GM12878 (cell line): ENCODE data around the gene AGAP1. TPM values are rescaled to one million over a fixed set of nuclear protein-coding genes. Genes with fewer than 3 reads are reported as not detected.

Experiments used
- ATAC-seq: fragments of 200-7000 bp; cut with Tn5 transposase; 3 replicates; pipeline ENCODE4 v1.9.1; 2020; ENCODE audit warnings: mild to moderate bottlenecking, moderate library complexity
- BruUV-seq: library from RNA; stranded (reverse); fragments of 400-500 nt; replicated peaks from 2 replicates; lab custom pipeline; 2021; lab: Mats Ljungman, UMichigan
- CTCF ChIA-PET: fragments of 300-600 bp; sonication (Branson Sonifier 250); formaldehyde crosslinking; extraction: SDS; loops from one replicate; lab custom pipeline; 2021; ENCODE audit warnings: inconsistent platforms; lab: Yijun Ruan, JAX
- POLR2A ChIA-PET: fragments of 350-600 bp; formaldehyde crosslinking; extraction: SDS; loops from one replicate; lab custom pipeline; 2021; ENCODE audit warnings: inconsistent platforms; lab: Charles Lee
- RAD21 ChIA-PET: fragments of 300-600 bp; sonication (Branson Sonifier 250); formaldehyde crosslinking; loops from one replicate; lab custom pipeline; 2023; ENCODE audit warnings: antibody characterized with exemption; ENCODE audit not compliant: unreplicated experiment; lab: Charles Lee
- SMC1A ChIA-PET: fragments of 300-600 bp; sonication (Branson Sonifier 250); formaldehyde crosslinking; loops from one replicate; lab custom pipeline; 2023; ENCODE audit not compliant: unreplicated experiment, uncharacterized antibody; lab: Charles Lee
- DNase-seq: peaks from one replicate; pipeline ENCODE4 v3.0.0-alpha.2; 2011; ENCODE audit warnings: low read depth, low spot score
- FAIRE-seq: peaks from 3 replicates; lab custom pipeline; 2011; peaks lifted over from hg19 to GRCh38; lab: Jason Lieb, UNC
- H2AFZ ChIP-seq: 2 replicates; pipeline ENCODE4 v1.6.0; 2011; ENCODE audit warnings: low read depth, low read length, control low read depth; ENCODE audit not compliant: control insufficient read depth
- H3K27ac ChIP-seq: 2 replicates; pipeline ENCODE4 v1.5.1; 2011; ENCODE audit warnings: control low read depth; ENCODE audit not compliant: control insufficient read depth, insufficient read depth
- H3K27me3 ChIP-seq, 2 experiments: replicated peaks in 1 of 2; 2 replicates each; pipeline versions ENCODE4 v1.6.0 to v1.6.1; 2011; ENCODE audit warnings: low read length in 1 of 2; ENCODE audit not compliant: control insufficient read depth in 2 of 2, insufficient read depth in 2 of 2
- H3K36me3 ChIP-seq, 2 experiments: 2 replicates each; pipeline ENCODE4 v1.5.1; 2011; ENCODE audit warnings: low read length in 1 of 2; ENCODE audit not compliant: control insufficient read depth in 2 of 2, insufficient read depth in 2 of 2
- H3K4me1 ChIP-seq: 2 replicates; pipeline ENCODE4 v1.6.1; 2011; ENCODE audit warnings: mild to moderate bottlenecking, low read length, moderate library complexity, mixed read lengths; ENCODE audit not compliant: control insufficient read depth, insufficient read depth
- H3K4me2 ChIP-seq: 2 replicates; pipeline ENCODE4 v1.6.0; 2011; ENCODE audit warnings: control low read depth; ENCODE audit not compliant: control insufficient read depth, insufficient read depth
- H3K4me3 ChIP-seq: fragments of 200-600 bp; sonication (generic); 2 replicates; pipeline ENCODE4 v1.5.1; 2016
- H3K79me2 ChIP-seq: 2 replicates; pipeline ENCODE4 v1.6.0; 2011; ENCODE audit warnings: low read length; ENCODE audit not compliant: control insufficient read depth, insufficient read depth
- H3K9ac ChIP-seq: 2 replicates; pipeline ENCODE4 v1.8.0; 2011; ENCODE audit warnings: low read length, control low read depth, mixed read lengths; ENCODE audit not compliant: control insufficient read depth, insufficient read depth
- H3K9me3 ChIP-seq: replicated peaks from 3 replicates; pipeline ENCODE4 v1.5.1; 2011; ENCODE audit warnings: mild to moderate bottlenecking, low read length; ENCODE audit not compliant: control insufficient read depth, insufficient read depth
- H4K20me1 ChIP-seq: 2 replicates; pipeline ENCODE4 v1.6.0; 2011; ENCODE audit not compliant: control insufficient read depth, insufficient read depth
- ASH2L ChIP-seq: fragments of 300-600, 200-600 bp; sonication (generic); IDR thresholded peaks from 2 replicates; pipeline ENCODE4 v1.6.1; 2017; ENCODE audit warnings: low read depth, mild to moderate bottlenecking, borderline replicate concordance
- CREB1 ChIP-seq: IDR thresholded peaks from 2 replicates; pipeline ENCODE4 v1.6.1; 2012; ENCODE audit warnings: low read depth, mild to moderate bottlenecking, inconsistent platforms
- CREM ChIP-seq: IDR thresholded peaks from 2 replicates; pipeline ENCODE4 v1.6.1; 2014; ENCODE audit warnings: antibody characterized with exemption, low read depth
- WGBS: methylation state at CpG from one replicate; pipeline ENCODE4 v1.1.6; 2016; ENCODE audit warnings: low lambda C conversion rate; ENCODE audit not compliant: insufficient replicate concordance, insufficient coverage; ENCODE audit errors: missing lambda C conversion rate; 5-methylcytosine and 5-hydroxymethylcytosine counted together
- in situ Hi-C: fragments of 300-500 bp; cut with MboI; formaldehyde crosslinking; loops from 9 replicates; pipeline ENCODE4 v1.14.3; 2018; ENCODE audit warnings: mixed read lengths
- intact Hi-C: fragments of 100-400 bp; cut with micrococcal nuclease; formaldehyde crosslinking; loops from one replicate; pipeline ENCODE4 v1.14.2; 2022; ENCODE audit not compliant: unreplicated experiment
- polyA plus RNA-seq, 11 experiments: library from polyadenylated mRNA; depleted of rRNA in 4 of 11; unstranded in 6 of 11; stranded (reverse) in 5 of 11; fragments of >200 nt; fragmentation: Nextera tagmentation in 4 of 11; fragmentation: Illumina TruSeq in 1 of 11; extraction: Ambion mirVana in 4 of 11; extraction: Trizol in 1 of 11; gene quantifications; 1 replicate in 1 of 11; 2 replicates in 10 of 11; pipeline versions ENCODE4 v1.2.1 to v1.2.3, GENCODE V29; 2011 to 2016; ENCODE audit warnings: inconsistent platforms in 2 of 11, missing spikeins in 2 of 11, low read depth in 1 of 11
- total RNA-seq, 4 experiments: library from RNA; depleted of rRNA in 3 of 4; stranded (reverse); fragments of >200 nt in 3 of 4; fragmentation: Illumina TruSeq in 1 of 4; extraction: Trizol in 1 of 4; gene quantifications; 2 replicates each; pipeline versions ENCODE4 v1.2.1 to v1.2.3, GENCODE V29; 2013 to 2021
- TF ChIP-seq, protein P1 (sequence below): IDR thresholded peaks from 2 replicates; pipeline ENCODE4 v1.6.1; 2012; ENCODE audit warnings: low read depth, low read length, improper control_type of control experiment
- TF ChIP-seq, protein P2 (sequence below): IDR thresholded peaks from 2 replicates; pipeline ENCODE4 v1.6.1; 2011; ENCODE audit warnings: borderline replicate concordance, low read depth, mild to moderate bottlenecking, moderate library complexity, low read length; ENCODE audit not compliant: insufficient read depth, poor library complexity, severe bottlenecking
- TF ChIP-seq, protein P3 (sequence below): IDR thresholded peaks from 2 replicates; pipeline ENCODE4 v1.6.1; 2012; ENCODE audit warnings: low read depth, low read length, improper control_type of control experiment
- TF ChIP-seq, protein P4 (sequence below): IDR thresholded peaks from 2 replicates; pipeline ENCODE4 v1.6.1; 2012; ENCODE audit warnings: low read length, inconsistent platforms
- TF ChIP-seq, protein P5 (sequence below): fragments of 450-650 bp; formaldehyde crosslinking; IDR thresholded peaks from 2 replicates; pipeline ENCODE4 v1.4.0; 2020; ENCODE audit warnings: mild to moderate bottlenecking, moderate library complexity
- TF ChIP-seq, protein P6 (sequence below): fragments of 450-650 bp; conservative IDR thresholded peaks from 2 replicates; pipeline ENCODE4 v1.6.1; 2017; ENCODE audit warnings: mild to moderate bottlenecking, moderate library complexity
- TF ChIP-seq, protein P7 (sequence below): fragments of 150-350 bp; IDR thresholded peaks from 2 replicates; pipeline ENCODE4 v1.6.1; 2016; ENCODE audit warnings: low read depth, low read length

AGAP1 gene
- total and polyA plus RNA-seq, 10 of the 15 experiments (the other 5 are each of a cell fraction or from before 2014, with no cell fraction given) = 0.05 to 0.15 (median 0.06) TPM; not detected in 7

DNA sequence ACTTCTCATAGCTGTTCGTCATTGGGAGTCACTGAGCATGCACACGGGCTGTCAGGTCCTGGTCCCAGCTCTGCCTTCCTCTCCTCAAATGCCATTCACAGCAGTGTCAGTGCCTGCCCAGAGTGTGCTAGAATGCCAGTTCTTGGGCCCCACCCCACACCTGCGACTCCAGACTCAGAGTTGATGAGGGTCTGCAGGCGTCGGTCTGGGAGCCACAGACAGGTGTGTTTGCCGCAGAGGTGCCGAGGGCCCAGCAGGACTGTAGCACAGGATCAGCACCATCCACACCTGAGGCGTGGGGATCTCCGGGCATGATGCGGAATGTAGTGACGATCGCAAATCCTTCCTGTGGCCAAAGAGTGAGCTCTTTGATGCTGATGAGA, 56.5 kb downstream of the AGAP1 start:
- Histone ChIP-seq H3K36me3 (no peaks in the 10 kb centered on the region), H3K9ac (no peak overlapping the region), H3K27me3 (no peaks in the 10 kb centered on the region; a peak in 1 of 4 replicates), H2AFZ (no peak overlapping the region), H3K9me3 (no peaks in the 10 kb centered on the region), H3K4me3 (no peak overlapping the region), H3K4me1 (no peaks in the 10 kb centered on the region), H4K20me1 (no peaks in the 10 kb centered on the region), H3K79me2 (no peaks in the 10 kb centered on the region), H3K4me2 (no peak overlapping the region), H3K27ac (no peak overlapping the region)
- intact Hi-C loops (no loop called here), in situ Hi-C loops (no loop called here)
- FAIRE-seq = no peak
- no peak for ATAC-seq
- BruUV-seq = no TSS peak
- ChIA-PET RAD21 (no interaction called here), POLR2A (no interaction called here), CTCF (no interaction called here), SMC1A (no interaction called here)
- WGBS = 46% methylated on average over 12 of the region's 12 CpGs
- DNase-seq = no peak
- TF ChIP-seq CREB1 (no peak), CREM (no peak), ASH2L (no peak)
- TF ChIP-seq, protein P1, sequence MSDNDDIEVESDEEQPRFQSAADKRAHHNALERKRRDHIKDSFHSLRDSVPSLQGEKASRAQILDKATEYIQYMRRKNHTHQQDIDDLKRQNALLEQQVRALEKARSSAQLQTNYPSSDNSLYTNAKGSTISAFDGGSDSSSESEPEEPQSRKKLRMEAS = no peak
- TF ChIP-seq, protein P2, sequence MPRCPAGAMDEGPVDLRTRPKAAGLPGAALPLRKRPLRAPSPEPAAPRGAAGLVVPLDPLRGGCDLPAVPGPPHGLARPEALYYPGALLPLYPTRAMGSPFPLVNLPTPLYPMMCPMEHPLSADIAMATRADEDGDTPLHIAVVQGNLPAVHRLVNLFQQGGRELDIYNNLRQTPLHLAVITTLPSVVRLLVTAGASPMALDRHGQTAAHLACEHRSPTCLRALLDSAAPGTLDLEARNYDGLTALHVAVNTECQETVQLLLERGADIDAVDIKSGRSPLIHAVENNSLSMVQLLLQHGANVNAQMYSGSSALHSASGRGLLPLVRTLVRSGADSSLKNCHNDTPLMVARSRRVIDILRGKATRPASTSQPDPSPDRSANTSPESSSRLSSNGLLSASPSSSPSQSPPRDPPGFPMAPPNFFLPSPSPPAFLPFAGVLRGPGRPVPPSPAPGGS = no peak
- TF ChIP-seq, protein P3, sequence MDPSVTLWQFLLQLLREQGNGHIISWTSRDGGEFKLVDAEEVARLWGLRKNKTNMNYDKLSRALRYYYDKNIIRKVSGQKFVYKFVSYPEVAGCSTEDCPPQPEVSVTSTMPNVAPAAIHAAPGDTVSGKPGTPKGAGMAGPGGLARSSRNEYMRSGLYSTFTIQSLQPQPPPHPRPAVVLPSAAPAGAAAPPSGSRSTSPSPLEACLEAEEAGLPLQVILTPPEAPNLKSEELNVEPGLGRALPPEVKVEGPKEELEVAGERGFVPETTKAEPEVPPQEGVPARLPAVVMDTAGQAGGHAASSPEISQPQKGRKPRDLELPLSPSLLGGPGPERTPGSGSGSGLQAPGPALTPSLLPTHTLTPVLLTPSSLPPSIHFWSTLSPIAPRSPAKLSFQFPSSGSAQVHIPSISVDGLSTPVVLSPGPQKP = no peak
- TF ChIP-seq, protein P4, sequence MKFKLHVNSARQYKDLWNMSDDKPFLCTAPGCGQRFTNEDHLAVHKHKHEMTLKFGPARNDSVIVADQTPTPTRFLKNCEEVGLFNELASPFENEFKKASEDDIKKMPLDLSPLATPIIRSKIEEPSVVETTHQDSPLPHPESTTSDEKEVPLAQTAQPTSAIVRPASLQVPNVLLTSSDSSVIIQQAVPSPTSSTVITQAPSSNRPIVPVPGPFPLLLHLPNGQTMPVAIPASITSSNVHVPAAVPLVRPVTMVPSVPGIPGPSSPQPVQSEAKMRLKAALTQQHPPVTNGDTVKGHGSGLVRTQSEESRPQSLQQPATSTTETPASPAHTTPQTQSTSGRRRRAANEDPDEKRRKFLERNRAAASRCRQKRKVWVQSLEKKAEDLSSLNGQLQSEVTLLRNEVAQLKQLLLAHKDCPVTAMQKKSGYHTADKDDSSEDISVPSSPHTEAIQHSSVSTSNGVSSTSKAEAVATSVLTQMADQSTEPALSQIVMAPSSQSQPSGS = no peak
- TF ChIP-seq, protein P5, sequence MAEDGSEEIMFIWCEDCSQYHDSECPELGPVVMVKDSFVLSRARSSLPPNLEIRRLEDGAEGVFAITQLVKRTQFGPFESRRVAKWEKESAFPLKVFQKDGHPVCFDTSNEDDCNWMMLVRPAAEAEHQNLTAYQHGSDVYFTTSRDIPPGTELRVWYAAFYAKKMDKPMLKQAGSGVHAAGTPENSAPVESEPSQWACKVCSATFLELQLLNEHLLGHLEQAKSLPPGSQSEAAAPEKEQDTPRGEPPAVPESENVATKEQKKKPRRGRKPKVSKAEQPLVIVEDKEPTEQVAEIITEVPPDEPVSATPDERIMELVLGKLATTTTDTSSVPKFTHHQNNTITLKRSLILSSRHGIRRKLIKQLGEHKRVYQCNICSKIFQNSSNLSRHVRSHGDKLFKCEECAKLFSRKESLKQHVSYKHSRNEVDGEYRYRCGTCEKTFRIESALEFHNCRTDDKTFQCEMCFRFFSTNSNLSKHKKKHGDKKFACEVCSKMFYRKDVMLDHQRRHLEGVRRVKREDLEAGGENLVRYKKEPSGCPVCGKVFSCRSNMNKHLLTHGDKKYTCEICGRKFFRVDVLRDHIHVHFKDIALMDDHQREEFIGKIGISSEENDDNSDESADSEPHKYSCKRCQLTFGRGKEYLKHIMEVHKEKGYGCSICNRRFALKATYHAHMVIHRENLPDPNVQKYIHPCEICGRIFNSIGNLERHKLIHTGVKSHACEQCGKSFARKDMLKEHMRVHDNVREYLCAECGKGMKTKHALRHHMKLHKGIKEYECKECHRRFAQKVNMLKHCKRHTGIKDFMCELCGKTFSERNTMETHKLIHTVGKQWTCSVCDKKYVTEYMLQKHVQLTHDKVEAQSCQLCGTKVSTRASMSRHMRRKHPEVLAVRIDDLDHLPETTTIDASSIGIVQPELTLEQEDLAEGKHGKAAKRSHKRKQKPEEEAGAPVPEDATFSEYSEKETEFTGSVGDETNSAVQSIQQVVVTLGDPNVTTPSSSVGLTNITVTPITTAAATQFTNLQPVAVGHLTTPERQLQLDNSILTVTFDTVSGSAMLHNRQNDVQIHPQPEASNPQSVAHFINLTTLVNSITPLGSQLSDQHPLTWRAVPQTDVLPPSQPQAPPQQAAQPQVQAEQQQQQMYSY (CRISPR knock-in tag) = no peak
- TF ChIP-seq, protein P6, sequence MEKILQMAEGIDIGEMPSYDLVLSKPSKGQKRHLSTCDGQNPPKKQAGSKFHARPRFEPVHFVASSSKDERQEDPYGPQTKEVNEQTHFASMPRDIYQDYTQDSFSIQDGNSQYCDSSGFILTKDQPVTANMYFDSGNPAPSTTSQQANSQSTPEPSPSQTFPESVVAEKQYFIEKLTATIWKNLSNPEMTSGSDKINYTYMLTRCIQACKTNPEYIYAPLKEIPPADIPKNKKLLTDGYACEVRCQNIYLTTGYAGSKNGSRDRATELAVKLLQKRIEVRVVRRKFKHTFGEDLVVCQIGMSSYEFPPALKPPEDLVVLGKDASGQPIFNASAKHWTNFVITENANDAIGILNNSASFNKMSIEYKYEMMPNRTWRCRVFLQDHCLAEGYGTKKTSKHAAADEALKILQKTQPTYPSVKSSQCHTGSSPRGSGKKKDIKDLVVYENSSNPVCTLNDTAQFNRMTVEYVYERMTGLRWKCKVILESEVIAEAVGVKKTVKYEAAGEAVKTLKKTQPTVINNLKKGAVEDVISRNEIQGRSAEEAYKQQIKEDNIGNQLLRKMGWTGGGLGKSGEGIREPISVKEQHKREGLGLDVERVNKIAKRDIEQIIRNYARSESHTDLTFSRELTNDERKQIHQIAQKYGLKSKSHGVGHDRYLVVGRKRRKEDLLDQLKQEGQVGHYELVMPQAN = no peak
- TF ChIP-seq, protein P7, sequence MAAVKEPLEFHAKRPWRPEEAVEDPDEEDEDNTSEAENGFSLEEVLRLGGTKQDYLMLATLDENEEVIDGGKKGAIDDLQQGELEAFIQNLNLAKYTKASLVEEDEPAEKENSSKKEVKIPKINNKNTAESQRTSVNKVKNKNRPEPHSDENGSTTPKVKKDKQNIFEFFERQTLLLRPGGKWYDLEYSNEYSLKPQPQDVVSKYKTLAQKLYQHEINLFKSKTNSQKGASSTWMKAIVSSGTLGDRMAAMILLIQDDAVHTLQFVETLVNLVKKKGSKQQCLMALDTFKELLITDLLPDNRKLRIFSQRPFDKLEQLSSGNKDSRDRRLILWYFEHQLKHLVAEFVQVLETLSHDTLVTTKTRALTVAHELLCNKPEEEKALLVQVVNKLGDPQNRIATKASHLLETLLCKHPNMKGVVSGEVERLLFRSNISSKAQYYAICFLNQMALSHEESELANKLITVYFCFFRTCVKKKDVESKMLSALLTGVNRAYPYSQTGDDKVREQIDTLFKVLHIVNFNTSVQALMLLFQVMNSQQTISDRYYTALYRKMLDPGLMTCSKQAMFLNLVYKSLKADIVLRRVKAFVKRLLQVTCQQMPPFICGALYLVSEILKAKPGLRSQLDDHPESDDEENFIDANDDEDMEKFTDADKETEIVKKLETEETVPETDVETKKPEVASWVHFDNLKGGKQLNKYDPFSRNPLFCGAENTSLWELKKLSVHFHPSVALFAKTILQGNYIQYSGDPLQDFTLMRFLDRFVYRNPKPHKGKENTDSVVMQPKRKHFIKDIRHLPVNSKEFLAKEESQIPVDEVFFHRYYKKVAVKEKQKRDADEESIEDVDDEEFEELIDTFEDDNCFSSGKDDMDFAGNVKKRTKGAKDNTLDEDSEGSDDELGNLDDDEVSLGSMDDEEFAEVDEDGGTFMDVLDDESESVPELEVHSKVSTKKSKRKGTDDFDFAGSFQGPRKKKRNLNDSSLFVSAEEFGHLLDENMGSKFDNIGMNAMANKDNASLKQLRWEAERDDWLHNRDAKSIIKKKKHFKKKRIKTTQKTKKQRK = no peak
